ENCODE results near the gene SLC35F6. TPM values are rescaled to one million over a fixed set of nuclear protein-coding genes. Genes with fewer than 3 reads are reported as not detected.

The SLC35F6 gene
- total RNA-seq, 2 donors from 2014 or later: 14.9 to 16.0 TPM

- no peaks in the 10 kb centered on the region for H3K9me3 ChIP-seq (ENCODE audit: control insufficient read depth, low read length, poor library complexity, severe bottlenecking)
- H3K27ac Mint-ChIP-seq: peak overlapping the region; percentile 61
- H3K36me3 Mint-ChIP-seq (ENCODE audit: low read depth): no peaks in the 10 kb centered on the region
- H3K27me3 Mint-ChIP-seq: no peaks in the 10 kb centered on the region
- no peak for DNase-seq
- H3K4me1 Mint-ChIP-seq: peaks cover 41% of the 10 kb centered on the region
- peak; percentile 22 for ATAC-seq
- H3K4me3 Mint-ChIP-seq: no peak overlapping the region
Measured at GRCh38 chr2:26769089-26769761, 5.1 kb downstream of the SLC35F6 start.

- H3K27ac Mint-ChIP-seq: peak overlapping the region; percentile 90
- peak; percentile 55 for ATAC-seq
Measured at GRCh38 chr2:26770986-26771586, 7.0 kb downstream of the SLC35F6 start.

GRCh38 chr2:26772064-26773001 is 8.2 kb downstream of the SLC35F6 start:
- Mint-ChIP-seq H3K36me3 (ENCODE audit: low read depth) (no peaks in the 10 kb centered on the region), H3K27ac (peak overlapping the region; percentile 90), H3K4me3 (peak overlapping the region; percentile 28), H3K4me1 (peaks cover 33% of the 10 kb centered on the region), H3K27me3 (no peaks in the 10 kb centered on the region)
- no peaks in the 10 kb centered on the region for H3K9me3 ChIP-seq (ENCODE audit: control insufficient read depth, low read length, poor library complexity, severe bottlenecking)
- DNase-seq (no peak), ATAC-seq (peak; percentile 60)

More at GRCh38 chr2:26770986-26771586, 7.0 kb downstream of the SLC35F6 start:
- no peak for DNase-seq
- no peaks in the 10 kb centered on the region for H3K9me3 ChIP-seq (ENCODE audit: control insufficient read depth, low read length, poor library complexity, severe bottlenecking)
- H3K4me1 Mint-ChIP-seq: peaks cover 27% of the 10 kb centered on the region
- H3K36me3 Mint-ChIP-seq (ENCODE audit: low read depth): no peaks in the 10 kb centered on the region
- H3K27me3 Mint-ChIP-seq: no peaks in the 10 kb centered on the region
- no peak overlapping the region for H3K4me3 Mint-ChIP-seq

GRCh38 chr2:26776195-26776800 is 12.2 kb downstream of the SLC35F6 start:
- H3K4me1 Mint-ChIP-seq: peaks cover 19% of the 10 kb centered on the region
- DNase-seq: no peak
- no peaks in the 10 kb centered on the region for H3K27me3 Mint-ChIP-seq
- peaks cover 2% of the 10 kb centered on the region for H3K36me3 Mint-ChIP-seq (ENCODE audit: low read depth)
- no peak overlapping the region for H3K4me3 Mint-ChIP-seq
- H3K9me3 ChIP-seq (ENCODE audit: control insufficient read depth, low read length, poor library complexity, severe bottlenecking): no peaks in the 10 kb centered on the region
- peak overlapping the region; percentile 41 for H3K27ac Mint-ChIP-seq
- no peak for ATAC-seq

DNA sequence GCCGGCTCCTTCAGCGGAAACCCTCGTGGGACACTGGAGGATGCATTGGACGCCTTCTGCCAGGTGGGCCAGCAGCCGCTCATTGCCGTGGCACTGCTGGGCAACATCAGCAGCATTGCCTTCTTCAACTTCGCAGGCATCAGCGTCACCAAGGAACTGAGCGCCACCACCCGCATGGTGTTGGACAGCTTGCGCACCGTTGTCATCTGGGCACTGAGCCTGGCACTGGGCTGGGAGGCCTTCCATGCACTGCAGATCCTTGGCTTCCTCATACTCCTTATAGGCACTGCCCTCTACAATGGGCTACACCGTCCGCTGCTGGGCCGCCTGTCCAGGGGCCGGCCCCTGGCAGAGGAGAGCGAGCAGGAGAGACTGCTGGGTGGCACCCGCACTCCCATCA is 14.0 kb downstream of the SLC35F6 start:
- ATAC-seq (no peak), DNase-seq (no peak)
- Mint-ChIP-seq H3K27me3 (no peaks in the 10 kb centered on the region), H3K36me3 (ENCODE audit: low read depth) (peaks cover 2% of the 10 kb centered on the region), H3K27ac (peak overlapping the region; percentile 51), H3K4me3 (no peak overlapping the region), H3K4me1 (peaks cover 6% of the 10 kb centered on the region)
- H3K9me3 ChIP-seq (ENCODE audit: control insufficient read depth, low read length, poor library complexity, severe bottlenecking): no peaks in the 10 kb centered on the region

DNA sequence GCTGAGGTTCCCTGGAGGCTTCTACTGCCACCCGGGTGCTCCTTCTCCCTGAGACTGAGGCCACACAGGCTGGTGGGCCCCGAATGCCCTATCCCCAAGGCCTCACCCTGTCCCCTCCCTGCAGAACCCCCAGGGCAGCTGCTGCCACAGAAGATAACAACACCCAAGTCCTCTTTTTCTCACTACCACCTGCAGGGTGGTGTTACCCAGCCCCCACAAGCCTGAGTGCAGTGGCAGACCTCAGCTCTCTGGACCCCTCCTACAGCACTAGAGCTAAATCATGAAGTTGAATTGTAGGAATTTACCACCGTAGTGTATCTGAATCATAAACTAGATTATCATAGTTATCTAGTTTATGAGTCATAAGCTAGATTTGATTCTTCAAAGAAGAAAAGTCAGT is 14.4 kb downstream of the SLC35F6 start:
- Mint-ChIP-seq H3K27ac (peak overlapping the region; percentile 51), H3K36me3 (ENCODE audit: low read depth) (peaks cover 2% of the 10 kb centered on the region), H3K27me3 (no peaks in the 10 kb centered on the region), H3K4me1 (peaks cover 6% of the 10 kb centered on the region), H3K4me3 (no peak overlapping the region)
- no peaks in the 10 kb centered on the region for H3K9me3 ChIP-seq (ENCODE audit: control insufficient read depth, low read length, poor library complexity, severe bottlenecking)
- no peak for ATAC-seq
- no peak for DNase-seq

- peaks cover 7% of the 10 kb centered on the region for H3K4me1 Mint-ChIP-seq
- peaks cover 2% of the 10 kb centered on the region for H3K36me3 Mint-ChIP-seq (ENCODE audit: low read depth)
- H3K27me3 Mint-ChIP-seq: no peaks in the 10 kb centered on the region
- ATAC-seq (no peak), DNase-seq (no peak)
- H3K4me3 Mint-ChIP-seq: no peak overlapping the region
- no peaks in the 10 kb centered on the region for H3K9me3 ChIP-seq (ENCODE audit: control insufficient read depth, low read length, poor library complexity, severe bottlenecking)
- H3K27ac Mint-ChIP-seq: no peak overlapping the region
Measured at GRCh38 chr2:26780203-26780760, 16.2 kb downstream of the SLC35F6 start.

DNA sequence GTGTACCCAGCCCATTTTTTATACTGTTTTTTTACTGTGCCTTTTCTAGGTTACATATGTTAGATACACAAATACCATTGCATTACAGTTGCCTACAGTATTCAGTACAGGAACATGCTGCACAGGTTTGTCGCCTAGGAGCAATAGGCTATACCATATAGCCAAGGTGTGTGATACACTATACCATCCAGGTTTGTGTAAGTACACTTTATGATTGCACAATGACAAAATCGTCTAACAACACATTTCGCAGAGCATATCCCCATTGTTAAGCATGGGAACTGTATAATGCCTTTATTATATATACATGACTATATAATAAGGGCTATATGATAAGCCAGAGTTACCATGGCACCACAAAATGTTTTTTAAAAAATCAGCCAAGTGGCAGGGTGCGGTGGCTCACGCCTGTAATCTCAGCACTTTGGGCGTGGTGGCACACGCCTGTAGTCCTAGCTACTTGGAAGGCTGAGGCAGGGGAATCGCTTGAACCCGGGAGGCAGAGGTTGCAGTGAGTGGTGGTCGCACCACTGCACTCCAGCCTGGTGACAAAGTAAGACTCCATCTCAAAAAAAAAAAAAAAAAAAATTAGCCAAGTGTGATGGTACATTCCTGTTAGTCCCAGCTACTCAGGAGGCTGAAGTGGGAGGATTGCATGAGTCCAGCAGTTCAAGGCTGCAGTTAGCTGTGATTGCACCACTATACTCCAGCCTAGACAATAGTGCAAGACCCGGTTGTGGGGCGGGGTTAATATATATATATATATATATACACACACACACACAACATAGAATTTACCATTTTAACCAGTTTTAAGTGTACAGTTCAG is 19.0 kb downstream of the SLC35F6 start:
- H3K9me3 ChIP-seq (ENCODE audit: control insufficient read depth, low read length, poor library complexity, severe bottlenecking): no peaks in the 10 kb centered on the region
- Mint-ChIP-seq H3K36me3 (ENCODE audit: low read depth) (peaks cover 2% of the 10 kb centered on the region), H3K4me3 (no peak overlapping the region), H3K4me1 (peaks cover 10% of the 10 kb centered on the region), H3K27me3 (peaks cover 5% of the 10 kb centered on the region), H3K27ac (peak overlapping the region; percentile 6)
- DNase-seq: no peak
- no peak for ATAC-seq

- Mint-ChIP-seq H3K27ac (peak overlapping the region; percentile 87), H3K4me3 (peak overlapping the region; percentile 19), H3K36me3 (ENCODE audit: low read depth) (no peaks in the 10 kb centered on the region), H3K27me3 (peaks cover 16% of the 10 kb centered on the region), H3K4me1 (peaks cover 15% of the 10 kb centered on the region)
- ATAC-seq (no peak), DNase-seq (no peak)
- H3K9me3 ChIP-seq (ENCODE audit: control insufficient read depth, low read length, poor library complexity, severe bottlenecking): no peaks in the 10 kb centered on the region
Measured at GRCh38 chr2:26784570-26785234, 20.6 kb downstream of the SLC35F6 start.

- H3K9me3 ChIP-seq (ENCODE audit: control insufficient read depth, low read length, poor library complexity, severe bottlenecking): no peaks in the 10 kb centered on the region
- ATAC-seq (peak; percentile 99), DNase-seq (peak; percentile 87 to 90 (median 89))
- peak within 1 kb of the TSS; percentile 87 for H3K27ac Mint-ChIP-seq
- H3K27me3 Mint-ChIP-seq: peaks cover 16% of the 10 kb centered on the region
- H3K36me3 Mint-ChIP-seq (ENCODE audit: low read depth): no peaks in the 10 kb centered on the region
- H3K4me1 Mint-ChIP-seq: peaks cover 15% of the 10 kb centered on the region
- H3K4me3 Mint-ChIP-seq: peak within 1 kb of the TSS; percentile 89
Measured at GRCh38 chr2:26785431-26786206, 21.5 kb downstream of the SLC35F6 start, which contains the start of gene CENPA. Gene CENPA, plus strand, starts transcription at chr2:26786056. Its CDS starts 141 bp downstream, at chr2:26786197.
